HG02571 (cell line): Measurements from ENCODE around the gene TAF1A.

Experiments
- ATAC-seq: cut with Tn5 transposase; IDR thresholded peaks from one replicate; pipeline ENCODE4 v1.9.1; 2021; ENCODE audit warnings: mild to moderate bottlenecking, moderate library complexity; ENCODE audit not compliant: unreplicated experiment

TAF1A gene

DNA sequence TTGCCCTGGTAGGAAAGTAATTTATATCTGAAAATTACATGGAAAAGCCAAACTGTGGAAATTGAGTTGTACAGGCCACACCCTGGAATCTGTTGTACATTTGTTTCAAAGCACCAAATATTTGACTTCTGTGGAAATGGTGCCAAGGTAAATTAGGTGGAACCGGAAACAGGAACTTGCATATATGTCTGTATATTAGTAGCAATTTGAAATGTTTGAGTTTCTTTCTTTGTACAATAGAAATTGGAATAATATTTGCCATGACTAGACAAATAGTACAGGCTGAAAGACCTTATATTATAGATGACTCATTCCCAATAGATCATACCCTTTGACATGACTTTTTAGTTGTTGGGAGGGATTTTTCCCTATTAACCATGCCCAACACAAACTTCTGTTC lies 10.5 kb upstream of the TAF1A start:
- no peak for ATAC-seq

DNA sequence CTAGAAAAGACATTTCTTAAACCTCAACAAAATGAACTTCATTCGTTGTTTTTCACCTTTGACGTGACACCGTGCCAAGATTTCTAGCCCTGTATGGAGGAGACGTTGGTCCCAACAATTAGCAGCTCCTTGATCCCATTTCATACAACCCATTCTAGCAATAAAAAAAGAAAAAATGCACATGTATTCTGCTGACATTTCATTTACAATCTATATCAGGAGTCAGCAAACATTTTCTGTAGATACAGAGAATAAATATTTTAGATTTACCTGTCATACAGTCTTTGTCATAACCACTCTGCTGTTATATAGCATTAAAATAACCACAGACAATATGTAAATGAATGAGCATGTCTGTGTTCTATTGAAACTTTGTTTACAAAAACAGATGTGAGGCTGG lies 7.0 kb upstream of the TAF1A start:
- ATAC-seq: no peak

GRCh38 chr1:222594789-222595188 lies 5.1 kb upstream of the TAF1A start:
- ATAC-seq: no peak

DNA sequence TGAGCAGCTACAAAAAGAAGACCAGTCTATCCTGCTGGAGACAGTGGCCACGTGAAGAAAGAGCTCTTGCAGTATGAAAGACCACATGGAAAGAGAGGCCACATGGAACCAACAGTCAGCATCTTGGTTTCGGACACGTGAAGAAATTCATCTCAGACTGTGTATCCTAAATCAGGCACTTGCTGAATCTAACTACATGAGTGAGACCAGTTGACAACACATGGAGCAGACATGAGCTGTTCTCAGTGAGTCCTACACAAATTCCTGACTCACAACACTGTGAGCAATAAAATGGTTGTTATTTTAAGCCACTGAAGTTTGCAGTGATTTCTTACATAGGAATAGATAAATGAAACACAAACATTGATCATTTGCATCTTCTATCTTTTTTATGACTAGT lies 2.4 kb upstream of the TAF1A start:
- ATAC-seq: no peak

DNA sequence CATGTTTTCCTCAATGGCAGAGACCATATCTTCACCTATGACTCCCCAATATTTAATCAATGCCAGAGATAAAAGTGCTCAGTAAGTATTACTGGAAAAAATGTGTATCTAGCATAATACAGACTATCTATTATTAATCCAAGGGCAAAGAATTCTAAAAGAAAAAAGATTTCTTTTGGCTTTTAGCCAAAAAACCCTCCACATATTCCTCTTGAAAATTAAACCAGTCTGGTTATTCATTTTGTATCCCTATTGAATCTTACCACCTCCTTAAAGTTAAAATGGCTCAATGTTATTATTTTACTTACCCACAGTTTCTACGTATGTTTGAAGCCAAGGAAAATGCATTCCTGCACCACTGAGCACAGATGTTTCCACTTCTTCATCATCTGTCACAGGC lies 1.6 kb downstream of the TAF1A start:
- no peak for ATAC-seq

DNA sequence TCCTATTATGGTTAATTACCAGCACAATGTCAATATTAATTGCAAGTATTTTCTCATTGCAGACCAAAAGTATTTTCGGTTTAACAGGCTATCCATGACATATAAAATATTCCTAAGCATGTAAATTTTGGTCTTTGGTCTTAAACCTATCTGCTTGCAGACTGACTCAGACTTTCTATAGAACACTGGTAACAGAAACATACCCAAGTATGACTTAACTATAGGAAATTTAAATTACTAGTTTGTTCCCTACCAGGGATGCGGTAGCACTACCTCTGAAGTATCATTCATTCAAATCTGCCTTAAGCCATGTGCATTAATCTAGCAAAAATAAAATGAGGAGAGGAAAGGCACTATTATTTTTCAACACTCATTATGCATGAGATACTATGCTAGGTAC lies 2.9 kb downstream of the TAF1A start:
- ATAC-seq: no peak

GRCh38 chr1:222583079-222583478 lies 6.7 kb downstream of the TAF1A start:
- peak; percentile 82 for ATAC-seq

GRCh38 chr1:222582099-222582774 lies 7.5 kb downstream of the TAF1A start:
- no peak for ATAC-seq

GRCh38 chr1:222579316-222579715 lies 10.4 kb downstream of the TAF1A start:
- no peak for ATAC-seq

DNA sequence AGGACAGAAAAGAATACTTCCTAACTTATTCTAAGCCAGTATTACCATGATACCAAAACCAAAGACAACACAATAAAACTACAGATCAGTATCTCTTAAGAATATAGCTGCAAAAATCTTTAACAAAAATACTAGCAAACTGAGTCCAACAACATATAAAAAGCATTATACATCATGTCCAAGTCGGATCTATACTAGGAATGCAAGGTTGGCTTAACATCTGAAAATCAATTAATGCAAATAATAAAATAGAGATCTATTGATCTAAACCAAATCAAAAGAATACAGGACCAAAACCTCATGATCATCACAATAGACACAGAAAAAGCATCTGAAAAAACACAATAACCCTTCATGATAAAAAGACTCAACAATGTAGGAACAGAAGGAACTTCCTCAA lies 18.9 kb downstream of the TAF1A start:
- no peak for ATAC-seq

DNA sequence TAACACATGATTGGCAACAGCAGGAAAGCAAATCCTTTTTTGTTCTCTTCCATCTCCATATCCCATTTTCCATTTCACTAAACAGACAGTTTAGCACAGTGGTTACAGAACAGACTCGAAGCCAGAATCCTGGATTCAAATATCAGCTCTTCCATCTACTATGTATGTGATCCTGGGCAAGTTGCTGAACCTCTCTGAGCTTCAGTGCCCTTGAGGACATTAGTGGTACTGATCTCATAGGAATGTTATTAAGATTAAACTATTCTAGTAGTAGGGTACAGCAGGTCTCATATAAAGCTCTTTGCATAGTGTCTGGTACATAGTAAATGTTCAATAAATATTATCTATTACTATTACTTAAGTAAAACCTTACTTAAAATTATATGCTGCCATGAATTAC lies 28.1 kb downstream of the TAF1A start:
- ATAC-seq: no peak

DNA sequence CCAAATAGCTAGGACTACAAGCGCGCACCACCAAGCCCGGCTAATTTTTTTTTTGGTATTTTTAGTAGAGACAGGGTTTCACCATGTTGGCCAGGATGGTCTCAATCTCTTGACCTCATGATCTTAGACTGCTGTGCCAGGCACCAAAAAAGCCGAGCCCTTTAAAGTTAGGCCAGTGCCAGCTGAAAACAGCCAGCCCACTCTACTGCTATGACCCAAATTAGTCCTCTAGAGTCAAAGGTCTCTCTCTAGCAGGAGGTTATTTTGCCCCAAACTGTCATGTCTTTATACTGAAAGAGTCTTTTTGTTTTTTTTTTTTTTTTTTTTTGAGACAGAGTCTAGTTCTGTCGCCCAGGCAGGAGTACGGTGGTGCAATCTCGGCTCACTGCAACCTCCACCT lies 32.2 kb downstream of the TAF1A start:
- ATAC-seq: no peak

GRCh38 chr1:222557148-222557547 lies 32.6 kb downstream of the TAF1A start:
- ATAC-seq: no peak

DNA sequence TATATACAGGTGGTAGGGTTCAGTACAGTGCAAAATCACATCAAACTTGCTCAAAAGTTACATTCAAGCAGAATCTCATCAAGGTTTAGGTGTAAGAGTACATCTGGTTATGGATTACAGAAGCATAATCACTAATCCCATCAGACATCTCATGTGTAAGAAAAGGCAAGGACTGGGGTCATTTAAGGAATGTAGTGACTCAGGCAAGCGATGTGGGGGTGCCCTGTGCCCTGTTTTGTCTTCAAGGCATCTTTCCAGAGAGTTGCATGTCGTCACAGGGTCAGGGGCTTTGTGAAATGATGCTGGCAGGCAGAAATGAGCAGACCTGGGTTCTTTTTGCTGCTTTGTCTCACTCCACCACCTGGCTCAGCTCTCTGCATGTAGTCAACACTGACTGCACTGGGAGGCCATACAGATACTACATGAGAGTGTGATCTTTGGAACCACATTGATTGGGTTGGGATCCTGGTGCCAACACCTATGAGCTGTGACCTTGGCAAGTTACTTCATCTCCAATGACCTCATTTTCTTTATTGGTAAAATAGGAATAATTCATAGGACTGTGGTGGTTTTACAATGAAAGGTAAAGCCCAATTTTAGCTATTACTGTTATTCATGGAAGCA lies 33.6 kb downstream of the TAF1A start:
- ATAC-seq: no peak

DNA sequence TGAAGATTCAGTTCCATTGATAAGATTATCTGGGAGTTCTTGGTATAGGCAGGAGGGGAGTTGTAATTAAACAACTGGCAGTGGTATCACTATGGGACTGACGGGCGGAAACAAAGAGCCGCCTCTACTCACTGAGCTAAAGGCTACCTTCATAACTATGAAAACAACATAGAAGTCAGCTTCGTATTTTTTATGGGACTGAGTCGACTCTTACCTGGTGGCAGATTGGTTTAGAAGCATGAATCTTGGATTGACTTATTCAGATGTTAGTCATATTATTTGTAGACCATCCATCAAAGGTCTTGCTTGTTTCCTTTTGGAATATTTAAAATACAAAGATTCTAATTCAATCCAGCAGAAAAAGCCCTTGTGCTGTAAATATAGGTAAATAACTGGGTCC lies 35.6 kb downstream of the TAF1A start:
- ATAC-seq: no peak

- no peak for ATAC-seq
Measured at GRCh38 chr1:222552882-222553281, 36.9 kb downstream of the TAF1A start.

DNA sequence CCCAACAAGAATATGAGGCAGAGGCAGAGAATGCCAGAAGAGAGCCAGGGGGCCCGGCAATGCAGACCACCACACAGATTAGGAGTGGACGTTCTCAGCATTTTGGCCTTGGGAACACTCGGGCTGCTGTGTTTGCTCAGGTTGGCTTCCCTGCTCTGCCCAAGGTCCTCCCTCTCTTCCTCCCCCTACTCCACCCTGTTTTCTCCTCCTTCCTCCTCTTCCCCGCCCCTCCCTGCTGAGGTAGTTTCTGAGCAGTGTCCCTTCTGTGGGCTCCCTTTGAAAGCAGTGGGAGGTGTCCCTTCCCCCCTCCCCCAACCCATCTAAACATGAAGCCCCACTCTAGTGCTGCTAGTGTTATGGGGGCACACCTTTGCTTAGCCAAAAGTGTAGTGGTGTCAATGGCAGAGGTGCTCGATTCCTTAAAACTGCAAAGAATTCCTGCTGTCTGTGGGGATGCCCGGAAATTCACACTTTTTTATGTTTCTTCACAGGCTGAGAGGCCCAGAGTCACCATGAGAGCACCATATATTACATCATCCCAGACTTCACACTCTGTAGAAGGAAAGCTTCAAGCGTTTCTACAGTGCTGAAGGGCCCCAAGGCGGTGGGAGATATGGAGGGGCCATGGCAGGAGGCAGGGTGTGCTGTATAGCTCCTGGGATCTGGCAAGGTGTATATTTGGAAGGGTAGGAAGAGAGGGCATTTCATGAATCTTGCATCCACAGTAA lies 41.6 kb downstream of the TAF1A start, which contains the start of gene HHIPL2:
HHIPL2 (minus strand) TSS at position 161 of the 728 bp plus-strand sequence; CDS start at position 101, 60 bp downstream.
- ATAC-seq: no peak

- no peak for ATAC-seq
Measured at GRCh38 chr1:222547260-222547614, 42.5 kb downstream of the TAF1A start.

DNA sequence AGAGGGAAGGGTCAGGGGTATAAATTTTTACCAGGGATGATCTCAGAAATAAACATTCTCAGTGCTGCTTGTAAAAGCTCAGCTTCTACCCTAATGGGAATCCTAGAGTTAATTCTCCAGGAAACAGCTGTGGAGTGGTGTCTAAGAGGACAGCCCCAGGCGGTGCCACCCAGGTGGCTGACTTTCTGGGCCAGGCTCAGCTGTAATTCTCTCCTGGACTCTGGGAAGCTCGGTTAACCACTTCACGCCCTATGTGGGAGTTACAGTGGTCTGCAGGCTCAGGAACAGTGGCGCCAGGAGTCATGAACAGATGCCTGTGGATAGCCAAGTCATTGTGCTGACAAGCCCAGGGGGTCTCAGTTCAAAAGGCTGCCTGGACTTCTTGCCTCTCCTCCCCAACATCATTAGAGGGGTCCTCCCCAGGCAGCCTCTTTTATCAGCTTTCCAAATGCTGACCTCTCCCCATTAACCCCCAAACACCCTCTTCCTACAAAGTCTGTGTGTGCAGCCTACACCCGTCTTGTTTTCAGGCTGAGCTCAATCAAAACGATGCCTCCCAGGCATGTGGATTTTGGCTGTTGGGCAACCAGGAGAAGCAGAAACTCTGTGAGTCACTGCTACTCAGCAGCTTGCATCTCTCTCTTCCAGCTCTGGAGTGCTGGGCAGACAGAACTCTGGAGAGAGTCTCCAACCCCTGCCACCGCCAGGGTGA lies 43.0 kb downstream of the TAF1A start:
- no peak for ATAC-seq

DNA sequence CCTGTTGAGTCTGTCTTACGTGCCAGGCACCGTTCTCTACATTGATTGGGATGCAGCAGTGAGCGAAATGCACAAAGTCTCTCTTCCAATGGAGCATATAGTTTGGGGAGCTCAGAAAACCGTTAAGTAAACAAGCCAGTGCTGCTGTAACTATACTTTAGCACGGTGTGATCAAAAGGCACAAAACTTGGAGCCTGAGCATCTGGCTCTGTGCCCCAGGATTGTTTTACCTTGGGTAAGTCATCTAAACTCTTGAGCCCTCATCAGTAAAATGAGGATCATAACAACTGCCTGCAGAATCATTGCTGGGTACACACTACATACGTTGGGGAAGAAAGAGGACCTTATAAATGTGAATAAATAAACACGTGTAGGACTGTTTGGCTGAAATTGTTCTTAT lies 43.6 kb downstream of the TAF1A start:
- ATAC-seq: no peak

DNA sequence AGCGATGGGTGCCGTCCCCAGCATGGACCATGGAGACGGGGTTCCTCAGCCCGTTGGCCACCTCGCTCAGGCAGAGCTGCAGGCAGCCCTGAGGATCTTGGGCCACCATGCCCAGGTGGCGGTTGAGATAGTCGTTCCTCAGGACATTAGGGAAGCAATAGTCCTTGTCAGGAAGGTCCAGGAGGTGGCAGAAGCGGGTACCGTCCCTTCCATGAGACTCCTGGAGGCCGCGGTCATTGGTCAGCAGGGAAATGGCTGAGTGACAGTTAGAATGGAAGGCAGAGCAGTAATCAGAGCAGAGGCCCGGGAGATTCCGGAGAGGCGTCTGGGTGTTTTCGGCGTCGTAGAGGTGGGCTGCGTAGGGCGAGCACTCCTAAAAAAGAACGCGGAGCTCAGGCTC lies 45.9 kb downstream of the TAF1A start:
- ATAC-seq: no peak

DNA sequence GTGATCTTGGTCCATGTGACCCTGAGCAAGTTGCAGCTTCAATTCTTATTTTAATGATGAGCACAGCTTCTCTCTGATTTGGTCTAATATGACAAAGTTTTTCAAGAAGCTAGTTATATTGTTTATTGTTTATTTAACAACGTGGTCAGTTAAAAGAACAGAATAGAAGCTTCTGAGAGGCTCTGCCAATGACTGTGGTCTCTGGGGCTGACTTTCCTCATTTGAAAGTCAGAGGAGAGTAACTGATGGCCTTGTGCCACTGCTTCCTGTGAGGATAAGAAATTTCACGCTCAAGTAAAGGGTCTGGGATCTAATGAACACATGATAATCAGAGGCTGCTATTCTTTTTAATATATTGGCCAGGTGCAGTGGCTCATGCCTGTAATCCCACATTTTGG lies 49.1 kb downstream of the TAF1A start:
- no peak for ATAC-seq
